OCI-LY7 (cell line): Measurements from ENCODE around the gene GTPBP4. TPM values are rescaled to one million over a fixed set of nuclear protein-coding genes. Genes with fewer than 3 reads are reported as not detected.
"Not testable (repeated sequence)": the region's sequence is repeated elsewhere in the genome, so short reads cannot be mapped to it uniquely, and the experiment has no call there.

Source experiments
- BruUV-seq: library from RNA; stranded (reverse); fragments of 400-500 nt; replicated peaks from 2 replicates; lab custom pipeline; 2021; lab: Mats Ljungman, UMichigan
- CTCF ChIA-PET: fragments of 300-600 bp; sonication (Branson Sonifier 250); formaldehyde crosslinking; loops from one replicate; lab custom pipeline; 2022; ENCODE audit warnings: antibody characterized with exemption; ENCODE audit not compliant: unreplicated experiment; lab: Charles Lee
- POLR2A ChIA-PET: fragments of 300-600 bp; sonication (Branson Sonifier 250); formaldehyde crosslinking; loops from one replicate; lab custom pipeline; 2022; ENCODE audit warnings: antibody characterized with exemption; lab: Charles Lee
- DNase-seq: peaks from one replicate; pipeline ENCODE4 v3.0.0-alpha.2; 2015; ENCODE audit warnings: low spot score
- H2AFZ ChIP-seq: fragments of 200-600 bp; sonication (generic), shearing (Covaris generic); 2 replicates; pipeline ENCODE4 v1.6.1; 2014; ENCODE audit warnings: mild to moderate bottlenecking, antibody characterized with exemption, low read length, moderate library complexity
- H3K27ac ChIP-seq: fragments of 200-600 bp; sonication (generic); 2 replicates; pipeline ENCODE4 v1.5.1; 2014; ENCODE audit warnings: mixed run types, low read depth, mild to moderate bottlenecking, moderate library complexity, low read length, inconsistent platforms; ENCODE audit not compliant: poor library complexity, severe bottlenecking
- H3K36me3 ChIP-seq: fragments of 200-600 bp; sonication (generic); 2 replicates; pipeline ENCODE4 v1.6.1; 2014; ENCODE audit warnings: mild to moderate bottlenecking, antibody characterized with exemption, low read length, moderate library complexity, mixed read lengths; ENCODE audit not compliant: insufficient read depth
- H3K4me1 ChIP-seq: fragments of 200-600 bp; sonication (generic); 2 replicates; pipeline ENCODE4 v1.5.1; 2014; ENCODE audit warnings: mild to moderate bottlenecking, low read length; ENCODE audit not compliant: insufficient read depth, poor library complexity, severe bottlenecking
- H3K4me2 ChIP-seq: fragments of 200-600 bp; sonication (generic); 2 replicates; pipeline ENCODE4 v1.6.1; 2014; ENCODE audit warnings: mild to moderate bottlenecking, low read length
- H3K4me3 ChIP-seq: fragments of 200-600 bp; sonication (generic); 2 replicates; pipeline ENCODE4 v1.5.1; 2014; ENCODE audit warnings: mild to moderate bottlenecking, low read depth, low read length; ENCODE audit not compliant: poor library complexity, severe bottlenecking
- H3K79me2 ChIP-seq: fragments of 200-600 bp; sonication (generic); 2 replicates; pipeline ENCODE4 v1.6.1; 2016; ENCODE audit warnings: low read depth, mild to moderate bottlenecking, low read length, moderate library complexity, mixed read lengths; ENCODE audit not compliant: insufficient read depth
- H3K9me2 ChIP-seq: fragments of 200-600 bp; sonication (generic); 2 replicates; pipeline ENCODE4 v1.6.1; 2016; ENCODE audit warnings: mild to moderate bottlenecking, low read length, mixed read lengths; ENCODE audit not compliant: insufficient read depth
- H3K9me3 ChIP-seq: fragments of 200-600 bp; sonication (generic); 2 replicates; pipeline ENCODE4 v1.6.1; 2014; ENCODE audit warnings: mild to moderate bottlenecking, mixed run types, low read length, mixed read lengths
- H4K20me1 ChIP-seq: fragments of 200-600 bp; sonication (generic); 2 replicates; pipeline ENCODE4 v1.6.1; 2014; ENCODE audit warnings: mild to moderate bottlenecking, antibody characterized with exemption, low read length, moderate library complexity, mixed read lengths; ENCODE audit not compliant: insufficient read depth
- CTCF ChIP-seq: fragments of 200-600 bp; sonication (generic); conservative IDR thresholded peaks from 2 replicates; pipeline ENCODE4 v1.5.1; 2014; ENCODE audit warnings: mild to moderate bottlenecking, antibody characterized with exemption, low read length, moderate library complexity, mixed read lengths
- EZH2phosphoT487 ChIP-seq: fragments of 200-600 bp; sonication (generic); IDR thresholded peaks from 2 replicates; pipeline ENCODE4 v1.6.1; 2018; ENCODE audit warnings: low read depth, borderline replicate concordance, mild to moderate bottlenecking, mixed run types, antibody characterized with exemption, low read length, moderate library complexity, mixed read lengths
- intact Hi-C: fragments of 100-400 bp; cut with micrococcal nuclease; formaldehyde crosslinking; loops from one replicate; pipeline ENCODE4 v1.10.0; 2022; ENCODE audit not compliant: unreplicated experiment
- total RNA-seq, 2 experiments: library from RNA; depleted of rRNA in 1 of 2; stranded (reverse); fragments of >200 nt in 1 of 2; shearing (Covaris generic) in 1 of 2; gene quantifications; 2 replicates each; pipeline ENCODE4 v1.2.3, GENCODE V29; 2014 to 2022

The GTPBP4 gene
- total RNA-seq, 2 experiments from 2014 or later = 61.0 to 108 TPM

- Histone ChIP-seq H3K9me3 (no peaks in the 10 kb centered on the region), H3K27ac (no peak overlapping the region), H3K4me1 (no peaks in the 10 kb centered on the region), H3K36me3 (peaks cover 99% of the 10 kb centered on the region), H4K20me1 (peaks cover 19% of the 10 kb centered on the region), H3K79me2 (peaks cover 21% of the 10 kb centered on the region), H3K9me2 (no peaks in the 10 kb centered on the region), H2AFZ (no peak overlapping the region), H3K4me2 (no peak overlapping the region), H3K4me3 (no peak overlapping the region)
- intact Hi-C loops = no loop called here
- ChIA-PET CTCF (no interaction called here), POLR2A (no interaction called here)
- TF ChIP-seq EZH2phosphoT487 = no peak
- TF ChIP-seq CTCF = no peak
- BruUV-seq = no TSS peak
- DNase-seq = no peak
Observed at GRCh38 chr10:1006573-1006972, 18.3 kb downstream of the GTPBP4 start.

DNA sequence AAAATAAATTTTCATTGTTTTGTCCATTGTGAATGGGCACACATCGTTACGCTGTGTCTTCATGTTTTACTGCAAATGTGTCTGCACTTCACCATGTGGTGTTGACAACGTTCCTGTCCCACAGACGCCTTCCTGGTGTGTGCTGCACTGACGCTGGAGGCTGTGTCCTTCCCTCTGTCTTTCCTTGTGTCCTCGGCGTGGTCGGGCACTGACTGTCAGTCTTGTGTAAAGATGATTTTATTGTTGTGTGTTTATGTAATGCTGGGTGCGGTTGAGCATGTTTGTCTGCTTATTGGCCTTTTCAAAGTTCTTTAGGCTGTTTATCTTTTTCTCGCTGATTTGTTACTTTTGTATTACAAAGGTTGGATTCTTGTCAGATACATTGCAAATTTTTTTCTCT is 19.3 kb downstream of the GTPBP4 start:
- Histone ChIP-seq H3K4me2 (no peak overlapping the region), H3K4me1 (no peaks in the 10 kb centered on the region), H2AFZ (no peak overlapping the region), H3K36me3 (peaks cover 99% of the 10 kb centered on the region), H3K9me2 (no peaks in the 10 kb centered on the region), H3K79me2 (peaks cover 15% of the 10 kb centered on the region), H4K20me1 (peaks cover 13% of the 10 kb centered on the region), H3K9me3 (no peaks in the 10 kb centered on the region), H3K4me3 (no peak overlapping the region), H3K27ac (no peak overlapping the region)
- no peak for DNase-seq
- ChIA-PET CTCF (no interaction called here), POLR2A (no interaction called here)
- TF ChIP-seq EZH2phosphoT487 (no peak), CTCF (no peak)
- no TSS peak for BruUV-seq
- intact Hi-C loops = no loop called here

DNA sequence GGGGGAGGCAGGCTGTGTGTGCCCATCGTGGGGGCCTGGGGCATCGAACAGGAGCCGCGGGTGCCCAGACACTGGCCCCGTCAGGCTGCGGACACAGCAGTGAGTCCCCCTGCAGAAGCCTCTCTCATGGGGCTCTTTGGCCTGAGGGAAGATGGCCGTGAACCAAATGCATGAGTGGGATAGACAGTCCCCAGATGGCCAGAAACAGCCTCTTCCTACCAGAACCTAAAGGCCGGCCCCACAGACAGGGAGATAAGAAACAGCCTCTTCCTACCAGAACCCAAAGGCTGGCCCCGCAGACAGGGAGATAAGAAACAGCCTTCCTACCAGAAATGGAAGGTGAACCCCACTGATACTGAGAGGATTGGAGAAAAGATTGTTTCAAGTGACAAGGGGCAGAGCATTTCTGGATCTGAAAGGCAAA is 20.8 kb downstream of the GTPBP4 start:
- CTCF ChIA-PET = no interaction called here
- no peak overlapping the region for H3K4me2 ChIP-seq
- no peaks in the 10 kb centered on the region; the same call in 1 of the 2 replicates for H4K20me1 ChIP-seq
- DNase-seq = no peak
- no peak overlapping the region for H3K27ac ChIP-seq
- peaks cover 98% of the 10 kb centered on the region for H3K36me3 ChIP-seq
- H3K9me3 ChIP-seq = no peaks in the 10 kb centered on the region
- H3K9me2 ChIP-seq = no peaks in the 10 kb centered on the region
- H2AFZ ChIP-seq = no peak overlapping the region
- BruUV-seq = no TSS peak
- no peaks in the 10 kb centered on the region for H3K4me1 ChIP-seq
- TF ChIP-seq CTCF (no peak), EZH2phosphoT487 (no peak)
- H3K4me3 ChIP-seq = no peak overlapping the region
- intact Hi-C loops = no loop called here
- peaks cover under 1% of the 10 kb centered on the region; the same call in 1 of the 2 replicates for H3K79me2 ChIP-seq
- POLR2A ChIA-PET = no interaction called here

GRCh38 chr10:1009947-1010346 is 21.7 kb downstream of the GTPBP4 start:
- H3K9me3 ChIP-seq, BruUV-seq, CTCF ChIA-PET, H3K4me1 ChIP-seq, H4K20me1 ChIP-seq, H2AFZ ChIP-seq, H3K4me2 ChIP-seq, POLR2A ChIA-PET, H3K9me2 ChIP-seq, H3K4me3 ChIP-seq, H3K79me2 ChIP-seq, DNase-seq, intact Hi-C loops, H3K27ac ChIP-seq: not testable (repeated sequence)
- H3K36me3 ChIP-seq = peaks cover 98% of the 10 kb centered on the region
